PFSK-1 (cell line): ENCODE data around the gene NR3C2.

Experiments
- FOXP2 ChIP-seq: optimal IDR thresholded peaks from 2 replicates; pipeline ENCODE3; 2011; ENCODE audit warnings: borderline replicate concordance, control low read depth, inconsistent platforms; ENCODE audit not compliant: insufficient read depth; ENCODE audit errors: extremely low read length, extremely low read depth
- POLR2AphosphoS5 ChIP-seq: IDR thresholded peaks from 2 replicates; pipeline ENCODE4 v1.6.1; 2012; ENCODE audit warnings: low read depth, mild to moderate bottlenecking, control low read depth, low read length, moderate library complexity
- REST ChIP-seq, 2 experiments: IDR thresholded peaks; 2 replicates each; pipeline versions ENCODE4 v1.6.1 to v1.8.0; 2011 to 2012; ENCODE audit warnings: low read depth in 2 of 2, low read length in 2 of 2, control low read depth in 1 of 2, inconsistent platforms in 1 of 2, mild to moderate bottlenecking in 1 of 2, moderate library complexity in 1 of 2; ENCODE audit not compliant: insufficient read depth in 1 of 2
- SIN3A ChIP-seq: IDR thresholded peaks from 2 replicates; pipeline ENCODE4 v1.6.1; 2012; ENCODE audit warnings: mild to moderate bottlenecking, low read length, moderate library complexity, borderline replicate concordance; ENCODE audit not compliant: insufficient read depth
- TAF1 ChIP-seq: IDR thresholded peaks from 2 replicates; pipeline ENCODE4 v1.6.1; 2012; ENCODE audit warnings: low read length, control low read depth, borderline replicate concordance; ENCODE audit not compliant: insufficient read depth

DNA sequence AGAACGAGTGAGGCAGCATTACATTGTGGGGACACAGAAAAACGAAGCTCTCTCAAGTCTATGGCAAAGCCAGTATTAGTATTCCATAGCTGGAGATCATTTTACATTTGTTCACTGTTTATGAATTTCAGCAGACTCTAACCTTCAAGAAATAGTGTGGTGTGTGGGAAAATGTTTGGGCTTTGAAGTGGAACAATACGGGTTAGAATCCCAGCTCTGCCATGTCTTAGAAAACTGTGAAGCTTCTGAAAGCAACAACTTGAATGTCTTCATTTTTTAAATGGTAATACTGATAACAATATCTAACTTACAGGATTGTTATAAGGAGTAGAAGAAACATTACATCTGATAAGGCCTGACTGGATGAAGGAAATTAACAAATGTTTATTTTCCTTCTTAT is 217.7 kb downstream of the NR3C2 start:
- no peak for TF ChIP-seq POLR2AphosphoS5
- no peak for TF ChIP-seq REST (IDR thresholded peaks at IDR 0.05; ENCODE audit: insufficient read depth in 1 of 2, low read depth in 2 of 2, low read length in 2 of 2)
- no peak for TF ChIP-seq FOXP2
- no peak for TF ChIP-seq TAF1
- no peak for TF ChIP-seq SIN3A
